Chondrocyte (in vitro differentiated cells): ENCODE results near the gene MED26. TPM values are rescaled to one million over a fixed set of nuclear protein-coding genes. Genes with fewer than 3 reads are reported as not detected.

Experiments
- DNase-seq: peaks from one replicate; pipeline ENCODE4 v3.0.0; 2021; ENCODE audit warnings: mixed read lengths, low spot score
- H3K27ac Mint-ChIP-seq: one replicate; pipeline ENCODE4 v1.8.0; 2021; ENCODE audit warnings: mild to moderate bottlenecking, moderate library complexity, mixed read lengths; ENCODE audit not compliant: unreplicated experiment
- H3K27me3 Mint-ChIP-seq: 2 replicates; pipeline ENCODE4 v1.8.0; 2021; ENCODE audit warnings: low read depth, mixed read lengths
- H3K36me3 Mint-ChIP-seq: 2 replicates; pipeline ENCODE4 v1.8.0; 2021; ENCODE audit warnings: low read depth, mixed read lengths
- H3K4me1 Mint-ChIP-seq: 2 replicates; pipeline ENCODE4 v1.8.0; 2021; ENCODE audit warnings: low read depth, mild to moderate bottlenecking, mixed read lengths
- H3K4me3 Mint-ChIP-seq: one replicate; pipeline ENCODE4 v1.8.0; 2021; ENCODE audit warnings: mild to moderate bottlenecking, moderate library complexity, mixed read lengths; ENCODE audit not compliant: unreplicated experiment
- H3K9me3 Mint-ChIP-seq: 2 replicates; pipeline ENCODE4 v1.8.0; 2021; ENCODE audit warnings: low read depth, mixed read lengths
- CTCF ChIP-seq: fragments of 200-600 bp; sonication (generic); IDR thresholded peaks from 2 replicates; pipeline ENCODE4 v1.5.0; 2021; ENCODE audit warnings: antibody characterized with exemption, mild to moderate bottlenecking, moderate library complexity
- total RNA-seq: library from RNA; stranded (reverse); gene quantifications from 3 replicates; pipeline ENCODE4 v1.2.1, GENCODE V29; 2021

Gene MED26
- total RNA-seq, 1 donor from 2014 or later = 8.7 TPM

DNA sequence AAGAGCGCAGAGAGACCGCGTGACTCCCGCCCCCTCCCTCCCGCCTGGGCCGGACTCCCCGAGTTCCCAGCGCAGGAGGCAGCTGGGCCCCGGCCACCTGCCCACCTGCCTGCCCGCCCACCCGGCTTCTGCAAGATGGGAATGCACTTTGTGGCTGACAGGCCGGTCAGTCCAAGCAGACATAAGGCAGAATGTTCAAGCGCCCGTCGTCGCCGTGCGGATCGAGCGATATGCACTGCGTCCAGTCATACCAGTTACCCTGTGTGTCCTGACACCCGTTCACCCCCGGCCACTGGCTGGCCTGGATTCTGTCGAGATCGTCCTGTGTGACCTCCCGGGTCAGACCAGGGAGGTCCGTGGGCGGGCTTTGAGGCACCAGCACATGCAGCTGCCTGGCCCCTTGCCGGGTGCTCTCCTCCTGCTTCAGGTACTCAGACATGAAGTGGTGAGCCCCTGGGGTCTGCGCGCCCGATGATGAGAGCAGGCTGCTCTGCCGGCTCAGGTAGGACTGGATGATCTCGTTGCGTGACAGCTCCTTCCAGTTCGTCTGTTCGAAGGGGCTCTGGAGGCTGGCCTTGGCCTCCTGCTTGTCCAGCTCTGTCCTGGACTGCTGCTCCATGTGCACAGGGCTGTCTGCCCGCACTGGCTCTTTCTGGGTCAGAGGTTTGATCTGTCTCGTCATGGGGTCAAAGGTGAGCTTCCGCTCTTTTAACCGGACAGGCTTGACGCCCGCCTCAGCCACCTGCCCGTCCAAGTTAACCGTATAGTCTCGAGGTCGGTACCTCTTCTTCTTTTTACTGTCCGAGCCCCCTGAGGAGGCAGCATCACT is 51.9 kb downstream of the MED26 start:
- TF ChIP-seq CTCF = no peak
- no peaks in the 10 kb centered on the region for H3K27me3 Mint-ChIP-seq
- peaks cover 46% of the 10 kb centered on the region for H3K4me1 Mint-ChIP-seq
- H3K4me3 Mint-ChIP-seq = no peak overlapping the region
- DNase-seq = no peak
- H3K9me3 Mint-ChIP-seq = no peaks in the 10 kb centered on the region
- peaks cover 8% of the 10 kb centered on the region for H3K36me3 Mint-ChIP-seq
- no peak overlapping the region for H3K27ac Mint-ChIP-seq

GRCh38 chr19:16575282-16575681 is 52.7 kb downstream of the MED26 start:
- no peaks in the 10 kb centered on the region for H3K9me3 Mint-ChIP-seq
- peak overlapping the region; percentile 11 for H3K27ac Mint-ChIP-seq
- H3K4me3 Mint-ChIP-seq = no peak overlapping the region
- peaks cover 54% of the 10 kb centered on the region for H3K4me1 Mint-ChIP-seq
- DNase-seq = no peak
- H3K27me3 Mint-ChIP-seq = no peaks in the 10 kb centered on the region
- TF ChIP-seq CTCF = no peak
- H3K36me3 Mint-ChIP-seq = peaks cover 8% of the 10 kb centered on the region

DNA sequence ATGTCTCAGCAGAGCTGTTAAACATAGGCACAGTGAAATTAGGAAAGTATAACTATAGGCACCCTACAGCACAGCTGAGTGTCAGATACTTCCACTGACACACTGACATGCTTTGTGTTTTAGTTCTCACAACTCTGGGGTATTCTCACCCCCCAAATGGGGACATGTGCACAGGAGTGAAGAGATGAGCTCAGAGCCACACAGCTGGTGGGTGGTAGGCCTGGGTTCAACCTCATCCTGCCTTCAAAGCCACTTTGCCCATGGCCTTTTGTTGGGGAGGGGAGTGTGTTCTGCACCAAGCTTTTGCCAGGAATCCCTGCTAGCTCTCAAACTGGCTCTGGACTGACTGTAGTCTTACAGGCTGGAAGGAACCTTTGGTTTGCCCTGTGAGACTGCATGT is 54.1 kb downstream of the MED26 start:
- H3K4me3 Mint-ChIP-seq = no peak overlapping the region
- H3K9me3 Mint-ChIP-seq = no peaks in the 10 kb centered on the region
- H3K4me1 Mint-ChIP-seq = peaks cover 56% of the 10 kb centered on the region
- H3K27me3 Mint-ChIP-seq = no peaks in the 10 kb centered on the region
- DNase-seq = no peak
- no peak for TF ChIP-seq CTCF
- peak overlapping the region; percentile 22 for H3K27ac Mint-ChIP-seq
- H3K36me3 Mint-ChIP-seq = peaks cover 10% of the 10 kb centered on the region

DNA sequence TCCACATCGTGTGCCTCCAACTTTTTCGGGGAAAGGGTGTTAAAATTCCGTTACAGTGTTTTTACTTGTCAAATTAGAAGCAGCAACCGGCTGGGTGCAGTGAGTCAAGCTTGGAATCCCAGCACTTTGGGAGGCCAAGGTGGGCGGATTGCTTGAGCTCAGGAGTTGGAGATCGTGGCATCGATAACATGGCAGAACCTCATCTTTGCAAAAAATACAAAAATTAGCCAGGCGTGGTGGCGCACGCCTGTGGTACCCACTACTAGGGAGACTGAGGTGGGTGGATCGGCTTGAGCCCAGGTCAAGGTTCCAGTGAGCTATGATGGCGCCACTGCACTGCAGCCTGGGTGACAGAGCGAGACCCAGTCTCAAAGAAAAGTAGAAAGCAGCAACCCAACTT is 54.7 kb downstream of the MED26 start:
- Mint-ChIP-seq H3K4me1 (peaks cover 61% of the 10 kb centered on the region), H3K4me3 (peak overlapping the region; percentile 96), H3K9me3 (no peaks in the 10 kb centered on the region), H3K27me3 (no peaks in the 10 kb centered on the region), H3K27ac (peak overlapping the region; percentile 96), H3K36me3 (peaks cover 14% of the 10 kb centered on the region)
- DNase-seq = no peak
- TF ChIP-seq CTCF = no peak

DNA sequence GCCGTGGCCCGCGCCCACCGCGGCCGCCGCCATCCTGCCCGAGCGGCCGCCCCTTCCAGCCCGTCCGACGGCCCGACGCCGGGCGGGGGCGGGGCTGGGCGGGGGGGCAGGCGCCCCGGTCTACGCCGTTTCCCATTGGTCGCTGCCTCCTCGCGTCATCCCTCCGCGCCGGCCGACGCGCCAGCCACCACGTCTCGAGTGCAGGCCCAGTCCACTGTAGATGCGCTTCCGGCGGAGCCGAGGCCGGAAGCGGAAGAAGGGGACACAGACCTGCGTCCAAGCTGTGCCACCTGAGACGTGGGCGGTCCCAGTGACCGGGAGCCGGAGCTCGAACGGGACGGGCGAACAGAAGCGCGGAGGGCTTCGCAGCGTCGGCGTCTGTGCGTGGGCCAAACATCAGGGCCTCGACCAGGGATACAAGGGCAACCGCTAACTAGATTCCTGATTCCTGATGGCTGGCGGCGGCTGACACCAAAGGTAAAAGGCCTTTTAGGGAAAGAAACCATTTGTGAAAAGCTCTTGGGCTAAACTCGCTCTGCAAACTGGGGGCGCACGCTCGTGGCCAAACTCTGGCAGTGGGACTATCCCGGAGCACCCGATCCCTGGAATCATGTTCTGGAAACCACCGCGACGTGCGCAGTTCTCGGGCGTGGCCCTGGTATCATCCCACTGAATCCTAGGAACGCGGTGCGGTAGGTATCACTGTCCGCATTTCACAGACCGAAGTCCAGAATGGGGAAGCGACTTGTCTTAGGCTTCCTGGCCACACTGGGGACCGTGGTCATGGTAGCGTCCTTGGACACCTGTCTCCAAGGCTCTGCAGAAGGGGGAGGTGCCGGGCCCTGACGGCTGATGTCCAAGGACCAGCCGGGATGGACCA is 55.4 kb downstream of the MED26 start, which contains the start of gene SLC35E1:
Gene SLC35E1, minus strand, starts transcription at position 84 of the 880 bp plus-strand sequence. Its CDS starts 51 bp downstream, at position 33.
- Mint-ChIP-seq H3K27ac (peak within 1 kb of the TSS; percentile 96), H3K4me3 (peak within 1 kb of the TSS; percentile 96), H3K36me3 (peaks cover 16% of the 10 kb centered on the region), H3K9me3 (no peaks in the 10 kb centered on the region), H3K4me1 (peaks cover 61% of the 10 kb centered on the region), H3K27me3 (no peaks in the 10 kb centered on the region)
- DNase-seq = peak; percentile 98
- no peak for TF ChIP-seq CTCF
